B cell (primary cell): ENCODE results near the gene TTC28. TPM values are rescaled to one million over a fixed set of nuclear protein-coding genes. Genes with fewer than 3 reads are reported as not detected.

ENCODE experiments used
- ATAC-seq: fragments of 200-7000 bp; cut with Tn5 transposase; one replicate; pipeline ENCODE4 v1.10.0; 2021; ENCODE audit warnings: low read depth, mild to moderate bottlenecking, moderate number of reproducible peaks, moderate library complexity
- CTCF ChIA-PET: fragments of 350-600 bp; sonication (Branson Sonifier 250); formaldehyde crosslinking; loops from one replicate; lab custom pipeline; 2021; ENCODE audit warnings: antibody characterized with exemption, inconsistent platforms; lab: Charles Lee
- POLR2A ChIA-PET: fragments of 350-600 bp; sonication (Branson Sonifier 250); formaldehyde crosslinking; loops from one replicate; lab custom pipeline; 2021; ENCODE audit warnings: antibody characterized with exemption; lab: Charles Lee
- DNase-seq: peaks from one replicate; pipeline ENCODE4 v3.0.0; 2013
- H2AFZ ChIP-seq: 2 replicates; pipeline ENCODE4 v1.6.1; 2012; ENCODE audit warnings: mild to moderate bottlenecking, low read depth, low read length; ENCODE audit not compliant: insufficient read depth, poor library complexity, severe bottlenecking
- H3K27ac ChIP-seq, 2 donors: 1 replicate in 1 of 2; 2 replicates in 1 of 2; pipeline ENCODE4 v1.5.1; 2012 to 2013; ENCODE audit warnings: low read length in 2 of 2, mild to moderate bottlenecking in 2 of 2, moderate library complexity in 1 of 2
- H3K27me3 ChIP-seq, 4 experiments: fragments of 200-600 bp in 1 of 4; sonication (generic) in 1 of 4; replicated peaks in 1 of 4; 1 replicate in 2 of 4; 2 replicates in 2 of 4; pipeline versions ENCODE4 v1.6.1 to v1.7.0; 2013 to 2016; ENCODE audit warnings: low read length in 3 of 4, mild to moderate bottlenecking in 2 of 4, mixed read lengths in 1 of 4, moderate library complexity in 1 of 4; ENCODE audit not compliant: insufficient read depth in 4 of 4, control insufficient read depth in 3 of 4; ENCODE audit errors: control extremely low read depth in 1 of 4
- H3K36me3 ChIP-seq, 2 experiments: replicated peaks in 1 of 2; 1 replicate in 1 of 2; 2 replicates in 1 of 2; pipeline versions ENCODE4 v1.6.1 to v1.7.1; 2013; ENCODE audit warnings: low read length in 1 of 2; ENCODE audit not compliant: insufficient read depth in 2 of 2, control insufficient read depth in 1 of 2; ENCODE audit errors: control extremely low read depth in 1 of 2, extremely low read depth in 1 of 2
- H3K4me1 ChIP-seq, 2 donors: fragments of 200-600 bp in 1 of 2; sonication (generic) in 1 of 2; 1 replicate in 1 of 2; 2 replicates in 1 of 2; pipeline versions ENCODE4 v1.5.1 to v1.6.1; 2013 to 2017; ENCODE audit warnings: low read length in 2 of 2; ENCODE audit not compliant: control insufficient read depth in 2 of 2, insufficient read depth in 2 of 2
- H3K4me2 ChIP-seq: replicated peaks from 2 replicates; pipeline ENCODE3; 2012; ENCODE audit warnings: mild to moderate bottlenecking, low read depth, low read length; ENCODE audit not compliant: poor library complexity, severe bottlenecking
- H3K4me3 ChIP-seq, 5 experiments: fragments of 200-600 bp in 1 of 5; sonication (generic) in 1 of 5; 1 replicate in 3 of 5; 2 replicates in 2 of 5; pipeline versions ENCODE4 v1.5.1 to v1.7.0; 2011 to 2016; ENCODE audit warnings: low read length in 4 of 5, mild to moderate bottlenecking in 4 of 5, low read depth in 2 of 5, control low read depth in 1 of 5, moderate library complexity in 1 of 5; ENCODE audit not compliant: insufficient read depth in 1 of 5; ENCODE audit errors: control extremely low read depth in 1 of 5, extremely low read depth in 1 of 5
- H3K79me2 ChIP-seq: fragments of 200-600 bp; sonication (generic); one replicate; pipeline ENCODE4 v1.6.0; 2016; ENCODE audit warnings: low read length; ENCODE audit not compliant: control insufficient read depth, insufficient read depth
- H3K9ac ChIP-seq: fragments of 200-600 bp; sonication (generic); 2 replicates; pipeline ENCODE4 v1.6.1; 2017; ENCODE audit warnings: mild to moderate bottlenecking, low read length, moderate library complexity
- H3K9me3 ChIP-seq, 3 donors: one replicate each; pipeline versions ENCODE4 v1.6.1 to v1.7.1; 2013; ENCODE audit warnings: low read length in 2 of 3; ENCODE audit not compliant: control insufficient read depth in 2 of 3, insufficient read depth in 1 of 3; ENCODE audit errors: control extremely low read depth in 1 of 3
- H4K20me1 ChIP-seq: 2 replicates; pipeline ENCODE4 v1.6.0; 2012; ENCODE audit warnings: mild to moderate bottlenecking, low read length; ENCODE audit not compliant: insufficient read depth, control insufficient read depth, poor library complexity, severe bottlenecking
- H3K27ac Mint-ChIP-seq: one replicate; pipeline ENCODE4 v1.8.0; 2021; ENCODE audit warnings: mixed read lengths
- H3K27me3 Mint-ChIP-seq: one replicate; pipeline ENCODE4 v1.8.0; 2021; ENCODE audit warnings: mixed read lengths
- H3K4me1 Mint-ChIP-seq: one replicate; pipeline ENCODE4 v1.8.0; 2021; ENCODE audit warnings: mixed read lengths
- H3K4me3 Mint-ChIP-seq: one replicate; pipeline ENCODE4 v1.8.0; 2021; ENCODE audit warnings: mixed read lengths
- H3K9me3 Mint-ChIP-seq: one replicate; pipeline ENCODE4 v1.8.0; 2022; ENCODE audit warnings: mixed read lengths; ENCODE audit not compliant: insufficient read depth
- CTCF ChIP-seq: fragments of 200-600 bp; IDR thresholded peaks from one replicate; pipeline ENCODE4 v1.8.0; 2022; ENCODE audit warnings: antibody characterized with exemption, mild to moderate bottlenecking
- EZH2 ChIP-seq: IDR thresholded peaks from 2 replicates; pipeline ENCODE4 v1.6.1; 2012; ENCODE audit warnings: borderline replicate concordance, low read depth, mild to moderate bottlenecking, moderate library complexity, low read length; ENCODE audit not compliant: insufficient read depth, poor library complexity, severe bottlenecking
- WGBS: methylation state at CpG from one replicate; pipeline ENCODE4 v1.1.5; 2013; ENCODE audit warnings: missing lambda C conversion rate; ENCODE audit not compliant: insufficient coverage; 5-methylcytosine and 5-hydroxymethylcytosine counted together
- intact Hi-C: fragments of 100-400 bp; cut with micrococcal nuclease; formaldehyde crosslinking; loops from one replicate; pipeline ENCODE4 v1.10.0; 2022
- polyA plus RNA-seq: library from polyadenylated mRNA; depleted of rRNA; stranded (reverse); fragments of >200 nt; gene quantifications from 2 replicates; pipeline ENCODE4 v1.2.3, GENCODE V29; 2012
- total RNA-seq, 2 donors: library from RNA; stranded (reverse); fragments of 120-200 nt in 1 of 2; gene quantifications; 1 replicate in 1 of 2; 2 replicates in 1 of 2; pipeline versions ENCODE4 v1.2.3 to v1.2.4, GENCODE V29; 2013 to 2022

The TTC28 gene
- total and polyA plus RNA-seq, 2 donors (not counting 1 experiment from before 2014, with no cell fraction given) = 4.5 to 7.3 TPM

DNA sequence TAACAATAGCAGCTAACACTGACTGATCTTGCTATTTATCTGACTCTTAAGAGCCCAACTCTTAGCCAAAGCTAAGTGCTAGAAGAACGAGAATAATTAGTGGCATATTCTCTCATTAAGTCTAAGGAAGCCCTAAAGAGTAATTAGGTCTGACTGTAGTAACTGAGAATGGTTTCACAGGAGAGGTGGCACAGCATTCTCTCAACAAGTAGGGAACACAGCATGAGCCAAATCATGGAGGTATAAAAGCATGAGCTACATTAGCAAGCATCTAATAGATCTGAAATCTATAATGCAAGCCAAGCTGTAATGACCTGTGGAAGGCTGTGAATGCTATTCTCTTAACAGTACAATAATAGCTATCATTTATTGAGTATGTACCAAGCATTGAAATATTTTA, 230.6 kb downstream of the TTC28 start:
- Histone ChIP-seq H2AFZ (no peak overlapping the region), H3K36me3 (no peaks in the 10 kb centered on the region), H3K79me2 (no peaks in the 10 kb centered on the region), H3K27ac (no peak overlapping the region), H4K20me1 (no peaks in the 10 kb centered on the region), H3K4me1 (no peaks in the 10 kb centered on the region), H3K27me3 (peaks cover 0 to 8% (median 4%) of the 10 kb centered on the region in 4 experiments), H3K4me3 (no peak overlapping the region), H3K9me3 (peaks cover 0 to 2% (median 0%) of the 10 kb centered on the region in 3 donors), H3K9ac (no peak overlapping the region), H3K4me2 (no peak overlapping the region)
- no peak for ATAC-seq
- Mint-ChIP-seq H3K27me3 (peaks cover 28% of the 10 kb centered on the region), H3K4me3 (no peak overlapping the region), H3K4me1 (no peaks in the 10 kb centered on the region), H3K27ac (no peak overlapping the region), H3K9me3 (no peaks in the 10 kb centered on the region)
- intact Hi-C loops = no loop called here
- POLR2A ChIA-PET = no interaction called here
- WGBS = no CpG with 5 or more reads among the region's 1 CpG
- CTCF ChIA-PET = no interaction called here
- no peak for TF ChIP-seq CTCF
- TF ChIP-seq EZH2 = no peak
- no peak for DNase-seq

DNA sequence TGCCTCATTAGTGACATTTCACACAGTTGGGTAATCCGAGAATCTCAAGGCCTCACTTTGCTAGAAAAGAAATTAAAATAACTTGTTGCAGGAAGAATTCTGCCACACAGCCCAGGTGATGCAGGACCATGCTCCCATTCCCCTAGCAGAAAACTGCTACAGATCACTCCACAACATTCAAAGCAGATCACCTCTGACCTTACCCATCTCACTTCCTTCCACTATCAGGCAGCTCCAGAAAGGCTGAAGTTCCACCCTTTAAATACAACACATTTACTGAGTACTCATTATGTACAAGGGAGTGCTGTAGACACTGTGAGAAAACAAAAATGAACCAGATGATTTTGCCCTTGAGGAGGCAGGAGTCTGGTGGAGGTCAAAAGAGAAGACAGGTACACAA, 231.0 kb downstream of the TTC28 start:
- Mint-ChIP-seq H3K27ac (no peak overlapping the region), H3K4me3 (no peak overlapping the region), H3K4me1 (peaks cover under 1% of the 10 kb centered on the region), H3K27me3 (peaks cover 29% of the 10 kb centered on the region), H3K9me3 (no peaks in the 10 kb centered on the region)
- peaks cover 0 to under 1% of the 10 kb centered on the region in 2 donors for H3K4me1 ChIP-seq
- H3K27ac ChIP-seq = no peak overlapping the region
- intact Hi-C loops = no loop called here
- POLR2A ChIA-PET = no interaction called here
- H3K9me3 ChIP-seq = peaks cover 0 to 2% (median 0%) of the 10 kb centered on the region in 3 donors
- peaks cover under 1 to 8% (median 4%) of the 10 kb centered on the region in 4 experiments for H3K27me3 ChIP-seq
- no peaks in the 10 kb centered on the region for H3K79me2 ChIP-seq
- H3K9ac ChIP-seq = no peak overlapping the region
- no CpG with 5 or more reads among the region's 1 CpG for WGBS
- no peak for TF ChIP-seq CTCF
- no peak for TF ChIP-seq EZH2
- DNase-seq (no peak), ATAC-seq (no peak)
- H2AFZ ChIP-seq = no peak overlapping the region
- H4K20me1 ChIP-seq = no peaks in the 10 kb centered on the region
- H3K4me3 ChIP-seq = no peak overlapping the region
- no peaks in the 10 kb centered on the region for H3K36me3 ChIP-seq
- no peak overlapping the region for H3K4me2 ChIP-seq
- CTCF ChIA-PET = no interaction called here
